Measurements from ENCODE around the gene ACTN4.

- no peak for TF ChIP-seq CTCF (IDR thresholded peaks at IDR 0.05)
- TF ChIP-seq EZH2 (IDR thresholded peaks at IDR 0.05) = no peak
- no peak for TF ChIP-seq EZH2phosphoT487 (IDR thresholded peaks at IDR 0.05)
Observed at GRCh38 chr19:38655148-38655824, 7.8 kb downstream of the ACTN4 start.

Data from neural progenitor cell (in vitro differentiated cells).